ENCODE data around the gene PRKD1. TPM values are rescaled to one million over a fixed set of nuclear protein-coding genes. Genes with fewer than 3 reads are reported as not detected.

The PRKD1 gene
- total and polyA plus RNA-seq, 10 donors: 1.0 to 8.9 (median 4.5) TPM

GRCh38 chr14:29749829-29750228 lies 177.8 kb downstream of the PRKD1 start:
- H3K4me3 ChIP-seq: no peak overlapping the region
- no peak for TF ChIP-seq CTCF (IDR thresholded peaks at IDR 0.05 in 8 of 11, conservative IDR thresholded peaks at IDR 0.05 in 3 of 11)
- TF ChIP-seq POLR2AphosphoS5 (IDR thresholded peaks at IDR 0.05): no peak
- no peak for TF ChIP-seq POLR2A (IDR thresholded peaks at IDR 0.05)

GRCh38 chr14:29749327-29749726 lies 178.3 kb downstream of the PRKD1 start:
- TF ChIP-seq POLR2AphosphoS5 (IDR thresholded peaks at IDR 0.05): no peak
- H3K4me1 ChIP-seq: no peaks in the 10 kb centered on the region
- H3K36me3 ChIP-seq: no peaks in the 10 kb centered on the region
- H3K27me3 ChIP-seq (replicated peaks in 1 of 7): no peaks in the 10 kb centered on the region
- intact Hi-C loops (cut with DNase I; ENCODE audit: low total_unique reads): no loop called here
- DNase-seq: no peak
- peaks cover 0 to 8% (median 0%) of the 10 kb centered on the region in 8 donors for H3K9me3 ChIP-seq
- WGBS, 5 donors: 65 to 70% (median 67%) methylated on average over 3 of the region's 3 CpGs
- no peak overlapping the region for H3K27ac ChIP-seq
- no peak overlapping the region for H3K4me3 ChIP-seq

More at GRCh38 chr14:29749829-29750228, 177.8 kb downstream of the PRKD1 start:
- H3K27ac ChIP-seq: no peak overlapping the region
- no peak for DNase-seq
- intact Hi-C loops (cut with DNase I; ENCODE audit: low total_unique reads): no loop called here
- H3K9me3 ChIP-seq: peaks cover 0 to 8% (median 0%) of the 10 kb centered on the region in 8 donors
- no peaks in the 10 kb centered on the region for H3K27me3 ChIP-seq (replicated peaks in 1 of 7)
- H3K4me1 ChIP-seq: no peaks in the 10 kb centered on the region
- H3K36me3 ChIP-seq: no peaks in the 10 kb centered on the region
- WGBS, 5 donors: 47 to 74% (median 71%) methylated on average over 2 of the region's 2 CpGs

- 16 to 30% (median 19%) methylated on average over 3 of the region's 3 CpGs for WGBS, 5 donors
- intact Hi-C loops (cut with DNase I; ENCODE audit: low total_unique reads): no loop called here
- no peaks in the 10 kb centered on the region for H3K36me3 ChIP-seq
- no peak overlapping the region for H3K27ac ChIP-seq
- H3K9me3 ChIP-seq: peaks cover 0 to 3% (median 0%) of the 10 kb centered on the region in 8 donors
- no peak for DNase-seq
- H3K4me3 ChIP-seq: no peak overlapping the region
- H3K4me1 ChIP-seq: no peaks in the 10 kb centered on the region
- TF ChIP-seq CTCF (IDR thresholded peaks at IDR 0.05 in 8 of 11, conservative IDR thresholded peaks at IDR 0.05 in 3 of 11) (no peak), POLR2AphosphoS5 (IDR thresholded peaks at IDR 0.05) (no peak), POLR2A (IDR thresholded peaks at IDR 0.05) (no peak)
- no peaks in the 10 kb centered on the region for H3K27me3 ChIP-seq (replicated peaks in 1 of 7)
Measured at GRCh38 chr14:29745863-29746262, 181.8 kb downstream of the PRKD1 start.

GRCh38 chr14:29743531-29743930 lies 184.1 kb downstream of the PRKD1 start:
- DNase-seq: no peak

More at GRCh38 chr14:29743531-29743930, 184.1 kb downstream of the PRKD1 start:
- Histone ChIP-seq H3K9me3 (no peaks in the 10 kb centered on the region), H3K4me3 (no peak overlapping the region), H3K36me3 (no peaks in the 10 kb centered on the region), H3K27ac (no peak overlapping the region), H3K27me3 (replicated peaks in 1 of 7) (no peaks in the 10 kb centered on the region), H3K4me1 (peaks cover 0 to 4% (median 0%) of the 10 kb centered on the region in 6 donors)
- WGBS, 5 donors: 53 to 64% (median 59%) methylated on average over 3 of the region's 3 CpGs
- TF ChIP-seq POLR2A (IDR thresholded peaks at IDR 0.05) (no peak), CTCF (IDR thresholded peaks at IDR 0.05 in 8 of 11, conservative IDR thresholded peaks at IDR 0.05 in 3 of 11) (no peak), POLR2AphosphoS5 (IDR thresholded peaks at IDR 0.05) (no peak)
- intact Hi-C loops (cut with DNase I; ENCODE audit: low total_unique reads): no loop called here

All from spleen (tissue), 11 donors.